ENCODE measurements around the gene NFIC. TPM values are rescaled to one million over a fixed set of nuclear protein-coding genes. Genes with fewer than 3 reads are reported as not detected.
"Not testable (repeated sequence)": the region's sequence is repeated elsewhere in the genome, so short reads cannot be mapped to it uniquely, and the experiment has no call there.

NFIC gene
- total RNA-seq, 2 donors from 2014 or later, result 52.4 to 57.8 TPM

DNA sequence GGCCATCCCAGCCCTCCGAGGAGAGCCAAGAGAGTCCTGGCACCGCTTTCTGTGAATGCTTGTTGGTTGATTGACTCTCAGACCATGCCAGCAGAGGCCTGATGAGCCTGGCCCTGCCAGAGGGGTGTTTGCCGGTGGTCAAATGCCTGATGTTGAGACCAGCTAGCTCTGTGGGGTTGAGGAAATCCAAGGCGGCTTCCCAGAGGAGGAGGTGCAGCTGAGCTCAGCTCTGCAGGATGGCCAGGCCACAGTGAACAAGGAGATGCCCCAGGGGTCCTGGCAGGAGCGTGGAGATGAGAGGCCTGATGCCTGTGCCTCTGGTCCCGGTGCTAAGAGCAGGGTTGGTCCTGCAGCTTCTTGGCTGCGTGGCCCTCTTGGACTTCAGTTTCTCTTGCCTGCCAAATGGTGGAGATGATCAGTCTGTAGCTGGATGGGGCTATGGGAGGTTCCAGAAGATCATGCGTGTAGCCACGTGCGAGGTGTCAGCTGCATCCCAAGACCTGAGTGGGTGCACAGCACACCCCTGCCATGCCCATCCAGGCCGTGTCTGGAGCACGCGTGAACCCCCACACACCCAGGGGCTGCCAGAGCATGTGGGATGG lies 16.8 kb downstream of the NFIC start:
- ATAC-seq (no peak), DNase-seq (peak in 1 of 2 donors; percentile 70)
- intact Hi-C loops (cut with DNase I, micrococcal nuclease), result no loop called here

DNA sequence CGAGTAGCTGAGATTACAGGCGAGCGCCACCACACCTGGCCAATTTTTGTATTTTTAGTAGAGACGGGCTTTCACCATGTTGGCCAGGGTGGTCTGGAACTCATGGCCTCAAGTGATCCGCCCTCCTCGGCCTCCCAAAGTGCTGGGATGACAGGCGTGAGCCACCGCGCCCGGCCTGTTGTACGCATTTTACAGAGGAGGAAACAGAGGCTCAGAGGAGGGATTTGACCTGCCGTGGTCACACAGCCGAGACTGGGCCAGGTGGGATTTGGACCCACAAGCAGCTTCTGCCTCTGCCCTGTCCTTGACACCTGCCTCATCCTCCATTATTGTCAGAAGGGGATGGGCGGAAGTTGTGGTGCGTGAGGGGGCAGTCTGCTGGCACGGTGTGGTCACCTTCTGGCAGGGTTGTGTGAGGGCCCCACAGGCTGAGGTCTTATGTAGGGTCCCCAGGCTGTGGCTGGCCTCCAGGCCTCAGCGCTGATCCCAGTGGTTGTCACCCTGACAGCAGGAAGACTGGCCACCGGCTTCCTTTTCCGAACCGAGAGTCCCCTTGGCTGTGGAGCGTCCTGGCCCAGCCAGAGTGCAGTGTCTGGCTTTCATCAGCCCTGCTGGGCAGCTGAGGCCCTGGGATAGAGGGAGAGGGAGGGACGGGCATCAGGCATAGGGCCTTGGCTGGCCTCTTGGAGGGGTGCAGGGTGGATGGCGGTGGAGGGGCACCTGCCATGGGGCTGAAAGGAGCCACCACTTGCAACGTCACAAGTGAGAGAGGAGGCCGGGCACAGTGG lies 20.3 kb downstream of the NFIC start:
- intact Hi-C loops (cut with DNase I, micrococcal nuclease), result no loop called here
- DNase-seq (peak in 1 of 2 donors; percentile 64), ATAC-seq (no peak)

DNA sequence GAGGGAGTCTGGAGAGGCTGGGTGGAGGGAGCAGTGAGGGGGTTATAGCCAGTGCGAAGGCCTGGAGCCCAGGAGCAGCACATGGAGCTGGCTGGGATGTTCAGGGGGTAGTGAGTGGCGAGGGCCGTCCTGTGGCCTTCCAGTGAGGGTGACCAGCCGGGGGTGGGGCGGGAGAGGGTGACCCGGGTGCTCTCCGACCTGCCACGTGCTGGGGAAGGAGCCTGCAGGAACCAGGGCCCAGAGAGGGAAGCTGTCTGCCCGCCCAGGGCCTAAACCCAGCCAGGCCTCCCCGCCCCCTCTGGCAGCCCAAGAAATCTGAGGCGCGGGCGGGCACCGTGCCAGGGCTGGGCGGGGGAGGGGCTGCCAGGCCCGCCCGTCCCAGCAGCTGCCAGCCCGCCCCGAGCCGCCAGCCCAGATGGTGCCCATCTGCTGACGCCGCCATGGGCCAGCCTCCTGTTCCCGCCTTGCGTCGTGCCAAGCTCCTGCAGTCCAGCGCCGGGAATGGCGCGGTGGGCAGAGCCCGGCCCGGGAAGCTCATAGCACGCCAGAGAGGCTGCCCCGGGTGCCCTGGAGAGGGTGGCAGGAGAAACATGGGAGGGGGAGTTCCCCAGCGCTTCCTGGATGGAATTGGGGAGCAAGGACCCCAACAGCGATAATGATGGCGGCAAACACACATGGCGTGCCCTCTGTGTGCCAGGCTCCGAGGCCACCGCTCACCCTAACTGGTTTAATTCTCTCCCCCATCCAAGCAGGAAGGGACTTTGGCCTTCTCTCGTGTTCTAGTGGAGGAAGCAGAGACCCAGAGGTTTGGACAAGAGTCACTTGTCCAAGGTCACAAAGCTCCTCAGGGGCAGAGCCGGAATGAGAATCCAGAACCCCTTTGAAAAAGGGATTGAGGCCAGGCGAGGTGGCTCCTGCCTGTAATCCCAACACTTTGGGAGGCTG lies 21.5 kb downstream of the NFIC start:
- ATAC-seq (peak; percentile 85), DNase-seq (peak; percentile 91 to 92)
- intact Hi-C loops (cut with DNase I, micrococcal nuclease), result no loop called here

DNA sequence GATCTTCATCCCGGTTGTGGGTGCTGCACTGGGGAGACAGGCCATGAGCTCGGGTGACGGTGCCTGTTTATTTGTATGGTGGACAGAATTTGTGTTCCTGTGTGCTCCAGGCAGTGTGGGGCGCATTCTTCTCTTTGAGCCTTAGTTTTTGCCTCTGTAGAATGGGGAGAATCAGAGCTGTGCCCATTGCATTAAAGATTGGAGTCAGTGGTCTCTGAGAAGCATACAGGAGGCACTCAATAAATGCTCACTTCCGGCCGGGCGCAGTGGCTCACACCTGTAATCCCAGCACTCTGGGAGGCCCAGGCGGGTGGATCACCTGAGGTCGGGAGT lies 23.0 kb downstream of the NFIC start:
- intact Hi-C loops (cut with DNase I, micrococcal nuclease), result no loop called here
- no peak for ATAC-seq
- DNase-seq, result no peak

DNA sequence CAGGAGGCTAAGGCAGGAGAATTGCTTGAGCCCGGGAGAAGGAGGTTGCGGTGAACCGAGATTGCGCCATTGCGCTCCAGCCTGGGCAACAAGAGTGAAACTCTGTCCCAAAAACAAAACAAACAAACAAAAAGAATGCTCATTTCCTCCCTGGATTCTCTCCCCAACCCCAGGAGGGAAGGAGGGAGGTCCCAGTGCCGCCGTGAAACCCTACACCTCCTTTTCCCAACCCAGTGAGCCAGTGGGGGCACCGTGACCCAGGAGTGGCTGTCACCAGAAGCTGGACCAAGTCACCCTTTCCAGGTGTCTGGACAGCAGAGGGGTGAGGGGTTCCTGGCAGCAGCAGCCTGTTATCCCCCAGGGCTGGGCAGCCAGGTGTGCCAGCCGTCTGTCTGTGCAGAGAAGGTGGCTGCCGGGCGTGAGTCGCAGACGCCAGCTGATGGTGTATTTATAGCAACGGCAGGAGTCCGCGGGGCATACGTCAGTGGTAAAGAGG lies 23.5 kb downstream of the NFIC start:
- intact Hi-C loops (cut with DNase I, micrococcal nuclease), result no loop called here
- ATAC-seq (no peak), DNase-seq (no peak)

DNA sequence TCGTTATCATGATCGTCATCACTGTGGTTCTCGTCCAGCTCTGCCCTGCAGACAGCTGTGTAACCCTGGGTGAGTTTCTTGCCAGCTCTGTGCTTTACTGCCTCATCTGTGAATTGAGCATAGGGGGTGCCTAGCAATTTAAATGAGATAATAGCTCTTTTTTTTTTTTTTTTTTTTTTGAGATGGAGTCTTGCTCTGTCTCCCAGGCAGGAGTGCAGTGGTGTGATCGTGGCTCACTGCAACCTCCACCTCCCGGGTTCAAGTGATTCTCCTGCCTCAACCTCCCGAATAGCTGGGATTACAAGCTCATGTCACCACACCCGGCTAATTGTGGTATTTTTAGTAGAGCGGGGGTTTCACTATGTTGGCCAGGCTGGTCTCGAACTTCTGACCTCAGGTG lies 25.5 kb downstream of the NFIC start:
- ATAC-seq; intact Hi-C loops (cut with DNase I, micrococcal nuclease): not testable (repeated sequence)

DNA sequence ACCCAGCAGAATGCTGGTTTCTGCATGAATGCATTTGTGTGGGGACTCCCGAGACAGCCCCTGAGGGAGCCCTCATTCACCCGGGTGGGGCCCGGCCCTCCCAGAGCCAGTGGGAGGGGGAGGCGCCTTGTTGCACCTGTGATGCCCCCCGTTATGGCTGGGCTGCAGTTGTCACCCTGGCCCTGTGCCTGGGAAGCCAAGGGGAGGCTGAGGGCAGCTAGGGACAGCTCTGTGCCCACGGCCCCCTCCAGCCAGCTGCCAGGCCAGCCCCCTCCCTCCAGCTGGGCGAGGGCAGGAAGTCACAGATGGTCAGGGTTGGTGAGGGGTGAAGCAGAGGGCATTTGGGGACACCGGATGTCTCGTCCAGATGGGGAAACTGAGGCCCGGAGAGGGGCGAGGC lies 26.1 kb downstream of the NFIC start:
- intact Hi-C loops (cut with DNase I, micrococcal nuclease), result no loop called here
- DNase-seq (no peak), ATAC-seq (no peak)

More for the DNA sequence above, 25.5 kb downstream of the NFIC start:
- DNase-seq, result not testable (repeated sequence)

DNA sequence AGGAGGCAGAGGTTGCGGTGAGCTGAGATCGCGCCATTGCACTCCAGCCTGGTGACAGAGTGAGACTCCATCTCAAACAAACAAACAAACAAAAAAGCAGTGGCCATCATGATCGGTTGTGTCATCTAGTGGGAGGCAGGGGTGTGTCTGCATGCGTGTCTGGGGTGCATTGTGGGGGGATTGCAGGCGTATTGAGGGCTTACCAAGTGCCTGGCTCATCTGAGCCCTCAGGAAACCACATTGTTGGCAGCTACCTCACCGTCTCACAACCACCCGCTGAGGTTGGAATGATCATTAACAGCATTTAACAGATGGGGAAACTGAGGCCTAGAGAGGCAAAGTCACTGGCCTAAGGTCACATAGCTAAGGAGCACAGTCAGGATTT lies 30.5 kb downstream of the NFIC start:
- ATAC-seq (no peak), DNase-seq (no peak)
- intact Hi-C loops (cut with DNase I, micrococcal nuclease), result no loop called here

DNA sequence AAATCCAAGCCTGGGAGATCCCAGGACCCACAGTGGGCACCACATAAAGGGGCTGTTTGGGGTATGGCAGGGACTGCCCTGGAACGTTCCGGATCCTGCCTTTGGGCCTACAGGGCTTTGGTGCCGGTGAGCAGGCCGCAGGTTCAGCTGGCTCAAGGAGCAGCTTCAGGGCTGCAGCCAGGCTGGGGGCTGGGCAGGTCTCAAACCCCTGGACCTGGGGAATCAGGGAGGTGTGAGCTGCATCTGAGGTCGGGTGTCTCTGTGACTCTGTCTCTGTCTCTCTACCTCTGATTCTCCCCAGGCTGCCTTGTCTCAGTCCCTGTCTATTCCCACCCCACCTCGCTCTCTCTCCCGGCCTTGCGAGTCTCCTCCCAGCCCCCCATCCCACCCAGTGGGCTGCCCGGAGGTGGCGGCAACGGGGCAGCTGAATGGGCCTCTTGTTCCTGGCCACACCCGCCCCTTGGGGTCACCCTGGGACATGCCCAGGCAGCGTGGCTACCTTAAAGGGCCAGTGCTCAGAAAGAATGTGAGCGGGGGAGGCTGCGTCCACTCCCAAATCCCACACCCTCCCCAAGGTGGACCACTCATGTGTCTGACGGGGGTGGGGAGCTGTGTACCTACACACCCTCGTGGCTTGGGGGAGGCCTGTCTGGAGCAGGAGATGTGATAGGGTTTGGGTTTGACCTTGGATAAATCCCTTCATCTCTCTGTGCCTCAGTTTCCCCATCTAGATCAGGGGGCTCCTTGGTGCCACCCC lies 31.1 kb downstream of the NFIC start:
- peak; percentile 86 for ATAC-seq
- intact Hi-C loops (cut with DNase I, micrococcal nuclease), result no loop called here
- DNase-seq, result peak; percentile 66 to 72

DNA sequence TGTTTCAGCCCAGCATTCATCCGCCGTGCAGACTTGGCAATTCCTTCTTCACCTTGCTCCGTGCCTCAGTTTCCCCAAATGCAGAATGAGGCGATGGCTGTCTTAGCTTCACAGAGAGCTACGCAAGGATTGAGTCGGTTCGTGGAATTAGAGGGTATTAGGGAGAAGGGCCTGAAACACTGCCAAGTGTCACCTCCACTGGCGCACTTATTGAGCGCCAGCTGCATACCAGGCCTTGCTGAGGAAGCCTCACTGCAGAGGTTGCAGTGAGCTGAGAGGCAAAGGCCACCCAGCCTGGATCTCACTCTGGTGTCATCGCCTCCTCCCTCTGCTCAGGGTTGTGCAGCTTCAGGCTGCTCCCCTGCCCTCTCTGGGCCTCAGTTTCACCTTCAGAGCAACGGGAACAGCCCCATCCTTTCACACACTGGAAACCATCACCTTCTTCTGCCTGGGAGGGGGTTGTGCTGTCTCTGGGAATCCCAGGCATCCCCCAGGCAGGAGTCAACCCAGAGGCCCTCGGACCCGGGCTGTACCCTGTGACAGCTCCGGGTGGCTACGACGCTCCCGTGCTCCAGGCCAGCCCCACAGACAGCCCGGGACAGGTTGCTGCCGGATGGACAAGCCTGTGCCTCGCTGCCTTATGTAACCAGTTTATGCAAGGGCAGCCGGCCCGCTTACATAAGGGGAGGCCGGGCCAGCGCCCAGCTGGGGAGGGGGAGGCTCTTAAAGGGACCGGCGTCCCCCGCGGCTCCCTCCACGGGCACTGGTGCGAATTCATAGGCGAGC lies 31.9 kb downstream of the NFIC start:
- ATAC-seq, result peak; percentile 58
- intact Hi-C loops (cut with DNase I, micrococcal nuclease), result no loop called here
- DNase-seq, result peak; percentile 63 to 78

DNA sequence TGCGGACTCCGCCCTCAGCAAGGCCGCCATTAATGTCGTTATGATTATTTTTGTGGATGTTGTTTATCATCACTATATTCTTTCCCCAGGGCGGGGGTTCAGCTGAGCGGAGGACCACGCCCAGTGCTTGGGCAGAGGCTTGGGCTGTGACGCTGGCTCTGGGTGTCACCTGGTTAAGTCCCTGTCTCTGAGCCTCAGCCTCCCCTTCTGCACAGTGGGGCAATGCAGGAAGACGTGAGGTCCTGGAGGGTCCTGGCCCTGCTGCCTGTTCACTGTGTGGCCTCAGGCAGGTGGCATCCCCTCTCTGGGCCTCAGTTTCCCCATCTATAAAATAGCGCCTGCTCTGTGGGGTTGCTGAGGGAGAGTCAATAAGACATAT lies 32.5 kb downstream of the NFIC start:
- intact Hi-C loops (cut with DNase I, micrococcal nuclease), result no loop called here
- no peak for DNase-seq
- ATAC-seq, result peak; percentile 52

DNA sequence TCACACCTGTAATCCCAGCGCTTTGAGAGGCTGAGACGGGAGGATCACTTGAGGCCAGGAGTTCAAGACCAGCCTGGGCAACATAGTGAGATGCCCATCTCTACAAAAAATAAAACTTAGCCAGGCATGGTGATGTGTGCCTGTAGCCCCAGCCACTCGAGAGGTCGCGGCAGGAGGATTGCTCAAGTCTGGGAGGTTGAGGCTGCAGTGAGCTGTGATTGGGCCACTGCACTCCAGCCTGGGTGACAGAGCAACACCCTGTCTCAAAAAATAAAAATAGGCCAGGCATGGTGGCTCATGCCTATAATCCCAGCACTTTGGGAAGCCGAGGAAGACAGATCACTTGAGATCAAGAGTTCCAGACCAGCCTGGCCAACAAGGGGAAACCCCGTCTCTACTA lies 32.9 kb downstream of the NFIC start:
- DNase-seq; intact Hi-C loops (cut with DNase I, micrococcal nuclease); ATAC-seq: not testable (repeated sequence)

DNA sequence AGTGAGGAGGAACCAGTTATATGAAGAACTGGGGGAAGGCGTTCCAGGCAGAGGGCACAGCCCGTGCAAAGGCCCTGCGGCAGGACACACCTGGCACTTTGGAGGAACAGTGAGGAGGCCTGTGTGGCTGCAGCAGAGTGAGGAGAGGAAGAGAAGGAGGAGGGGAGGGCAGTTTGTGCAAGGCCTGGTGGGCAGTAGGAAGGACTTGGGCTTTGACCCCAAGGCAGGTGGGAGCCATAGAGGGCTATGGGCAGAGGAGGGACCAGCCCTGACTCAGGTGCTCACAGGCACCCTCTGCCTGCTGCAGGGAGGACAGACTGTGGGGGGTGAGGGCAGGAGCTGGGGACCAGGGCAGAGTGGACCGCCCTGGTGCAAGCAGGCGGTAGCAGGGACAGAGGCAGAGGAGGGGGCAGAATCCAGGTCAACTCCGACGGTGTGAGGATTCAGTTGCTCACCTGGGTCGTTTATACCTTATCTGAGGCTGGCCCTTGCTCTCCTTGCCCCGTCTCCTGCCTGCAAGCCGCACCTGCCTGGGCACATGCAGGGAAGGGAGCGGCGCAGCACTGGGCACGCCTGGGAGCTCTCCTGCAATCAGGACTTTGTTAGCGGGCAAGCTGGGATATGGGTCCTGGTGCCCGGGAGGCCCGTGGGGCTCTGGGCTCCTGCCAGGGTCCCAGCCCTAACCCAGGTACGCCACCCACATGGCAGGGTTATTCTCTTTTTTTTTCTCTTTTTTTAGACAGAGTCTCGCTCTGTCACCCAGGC lies 34.8 kb downstream of the NFIC start:
- DNase-seq, result no peak

DNA sequence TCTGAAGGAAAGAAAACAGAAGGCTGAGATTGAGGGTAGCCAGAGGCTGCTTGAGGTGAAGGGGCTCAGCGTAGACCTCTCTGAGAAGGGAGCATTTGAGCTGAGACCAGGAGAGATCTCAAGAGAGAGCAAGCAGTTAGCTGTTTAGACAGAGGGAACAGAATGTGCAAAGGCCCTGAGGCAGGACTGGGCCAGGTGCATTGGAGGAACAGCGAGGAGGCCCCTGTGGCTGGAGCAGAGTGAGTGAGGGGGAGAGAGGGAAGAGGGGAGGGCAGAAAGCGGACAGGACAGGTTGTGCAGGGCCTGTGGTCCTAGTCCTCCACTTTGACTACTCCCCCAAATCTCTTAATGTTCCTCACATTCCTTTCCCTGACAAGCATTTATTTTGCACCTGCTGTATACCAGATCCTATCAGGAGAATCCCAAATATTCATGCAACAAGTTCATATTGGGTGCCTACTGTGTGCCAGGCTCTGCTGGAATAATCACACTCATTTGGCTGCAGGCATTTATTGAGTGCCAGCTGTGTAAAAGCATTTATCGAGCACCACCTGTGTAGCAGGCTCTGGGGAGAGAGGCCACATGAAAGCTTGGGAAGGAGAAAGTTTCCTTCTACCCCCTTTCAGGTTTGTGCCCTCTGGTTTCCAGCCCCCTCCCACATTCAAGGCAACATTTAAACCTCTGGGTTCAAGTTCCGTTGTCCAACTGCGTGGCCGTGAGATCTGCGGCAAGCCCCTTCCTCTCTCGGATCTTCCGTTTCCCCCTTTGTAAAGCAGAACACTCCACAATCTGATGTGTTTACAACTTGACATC lies 36.5 kb downstream of the NFIC start:
- DNase-seq, result no peak
- no peak for ATAC-seq
- intact Hi-C loops (cut with DNase I, micrococcal nuclease), result no loop called here

More for the DNA sequence above, 34.8 kb downstream of the NFIC start:
- no peak for ATAC-seq
- intact Hi-C loops (cut with DNase I, micrococcal nuclease), result no loop called here

DNA sequence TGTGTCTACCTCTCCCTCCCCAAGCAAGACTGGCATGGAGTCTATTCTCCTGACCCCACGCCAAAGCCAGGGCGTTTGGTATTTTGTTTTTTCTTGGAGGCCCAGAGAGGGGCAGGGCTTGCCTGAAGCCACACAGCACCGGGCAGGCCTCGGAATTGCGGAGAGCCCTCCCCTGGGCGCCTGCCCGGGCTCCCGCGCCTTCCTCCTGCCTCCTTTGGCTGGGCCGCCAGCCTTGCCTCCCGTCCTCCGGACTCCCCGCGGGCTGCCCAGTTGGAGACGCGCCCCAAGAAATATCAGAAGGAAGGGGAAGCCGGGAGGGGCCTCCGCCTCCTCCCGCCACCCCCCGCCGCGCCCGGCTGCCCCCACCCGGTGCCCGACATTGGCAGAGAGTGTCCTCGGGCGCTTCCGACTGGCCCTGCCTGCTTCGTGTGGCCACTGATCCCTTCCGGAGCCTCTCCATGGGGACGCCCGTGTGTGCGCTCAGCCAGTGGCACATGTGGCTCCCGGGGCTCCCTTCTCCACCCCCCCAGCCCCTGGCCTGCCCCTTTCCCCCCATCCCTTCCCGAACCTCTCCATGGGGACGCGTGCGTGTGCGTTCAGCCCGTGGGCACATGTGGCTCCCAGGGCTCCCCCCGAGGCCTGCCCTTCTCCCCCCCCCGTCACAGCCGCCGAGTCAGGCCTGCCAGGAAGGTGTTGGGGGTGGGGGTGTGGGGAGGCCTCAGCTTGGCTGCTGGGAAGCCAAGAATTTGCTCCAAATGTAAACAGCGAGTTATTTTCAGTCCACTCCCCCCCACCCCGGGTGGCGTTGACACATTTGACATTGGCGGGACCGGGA lies 37.3 kb downstream of the NFIC start:
- DNase-seq (peak; percentile 58 to 86), ATAC-seq (peak; percentile 47)
- intact Hi-C loops (cut with DNase I, micrococcal nuclease), result no loop called here
